ENCODE data around the gene AKNA. TPM values are rescaled to one million over a fixed set of nuclear protein-coding genes. Genes with fewer than 3 reads are reported as not detected.
"Not testable (repeated sequence)": the region's sequence is repeated elsewhere in the genome, so short reads cannot be mapped to it uniquely, and the experiment has no call there.

Gene AKNA
- polyA plus RNA-seq, 4 donors, result 3.4 to 22.0 (median 12.8) TPM

- FAIRE-seq; H3K27ac ChIP-seq (ENCODE audit: low read depth in 1 of 3, low read length in 2 of 3); H3K27me3 ChIP-seq (ENCODE audit: control insufficient read depth in 3 of 3, insufficient read depth in 3 of 3, low read length in 3 of 3); DNase-seq; H3K4me3 ChIP-seq (ENCODE audit: low read depth in 1 of 3, low read length in 3 of 3); H3K9me3 ChIP-seq (ENCODE audit: control insufficient read depth in 2 of 2, insufficient read depth in 1 of 2, low read depth in 1 of 2, low read length in 1 of 2); H3K4me1 ChIP-seq (ENCODE audit: control insufficient read depth in 3 of 3, insufficient read depth in 2 of 3, low read depth in 1 of 3, low read length in 2 of 3); H3K36me3 ChIP-seq (ENCODE audit: control insufficient read depth in 3 of 3, insufficient read depth in 2 of 3, low read depth in 1 of 3, low read length in 3 of 3): not testable (repeated sequence)
- 83 to 86% (median 86%) methylated on average over 2 to 4 of the region's 15 CpGs for WGBS, 3 donors
These were observed 64.8 kb downstream of the AKNA start, which contains the start of gene ORM1 for GRCh38 chr9:114322831-114323531. Gene ORM1, plus strand, starts transcription at chr9:114323098. Its CDS starts 36 bp downstream, at chr9:114323134.

DNA sequence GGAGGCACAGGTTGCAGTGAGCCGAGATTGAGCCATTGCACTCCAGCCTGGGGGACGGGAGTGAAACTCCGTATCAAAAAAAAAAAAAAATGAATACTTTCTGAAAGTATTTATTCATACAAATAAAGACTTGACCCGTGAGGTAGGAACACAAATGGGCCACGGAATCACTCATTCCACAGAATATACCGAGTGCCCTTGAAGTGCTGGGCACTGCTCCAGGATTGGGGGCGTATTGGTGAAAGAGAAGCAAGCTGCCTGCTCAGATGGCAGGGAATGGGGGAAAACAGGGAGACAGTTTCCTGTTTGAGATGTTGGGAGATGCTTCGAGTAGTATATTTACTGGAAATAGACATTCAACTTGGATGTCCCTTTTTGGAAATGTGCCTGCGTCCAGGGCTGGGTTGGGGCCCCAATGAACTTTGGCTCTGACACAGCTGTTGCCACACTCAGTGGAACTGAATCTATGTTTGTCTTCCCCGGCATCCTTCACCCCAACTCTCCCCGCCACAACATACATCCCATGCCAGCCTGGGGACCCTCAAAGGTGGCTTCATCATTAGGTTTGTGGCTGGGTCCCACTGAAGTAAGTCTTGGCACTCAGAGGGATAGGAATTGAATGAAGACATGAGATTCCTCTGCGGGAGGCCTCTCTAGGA is 65.5 kb downstream of the AKNA start:
- 51 to 62% (median 56%) methylated on average over 9 to 12 of the region's 12 CpGs for WGBS, 3 donors
- not testable (repeated sequence) for H3K4me3 ChIP-seq (ENCODE audit: low read depth in 1 of 3, low read length in 3 of 3); FAIRE-seq; H3K27ac ChIP-seq (ENCODE audit: low read depth in 1 of 3, low read length in 2 of 3); H3K4me1 ChIP-seq (ENCODE audit: control insufficient read depth in 3 of 3, insufficient read depth in 2 of 3, low read depth in 1 of 3, low read length in 2 of 3); DNase-seq; H3K27me3 ChIP-seq (ENCODE audit: control insufficient read depth in 3 of 3, insufficient read depth in 3 of 3, low read length in 3 of 3); H3K9me3 ChIP-seq (ENCODE audit: control insufficient read depth in 2 of 2, insufficient read depth in 1 of 2, low read depth in 1 of 2, low read length in 1 of 2); H3K36me3 ChIP-seq (ENCODE audit: control insufficient read depth in 3 of 3, insufficient read depth in 2 of 3, low read depth in 1 of 3, low read length in 3 of 3)

DNA sequence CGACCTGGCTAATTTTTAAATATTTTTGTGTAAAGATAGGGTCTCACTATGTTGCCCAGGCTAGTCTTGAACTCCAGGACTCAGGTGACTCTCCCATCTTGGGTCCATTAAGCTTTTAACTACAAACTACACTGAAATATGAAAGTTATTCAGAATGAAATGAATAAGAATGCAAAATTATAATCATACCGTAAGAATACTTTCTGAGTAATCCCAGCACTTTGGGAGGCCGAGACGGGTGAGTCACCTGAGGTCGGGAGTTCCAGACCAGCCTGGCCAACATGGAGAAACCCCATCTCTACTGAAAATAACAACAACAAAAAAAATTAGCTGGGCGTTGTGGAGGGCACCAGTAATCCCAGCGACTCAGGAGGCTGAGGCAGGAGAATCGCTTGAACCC is 66.0 kb downstream of the AKNA start:
- Histone ChIP-seq H3K27me3 (ENCODE audit: control insufficient read depth in 3 of 3, insufficient read depth in 3 of 3, low read length in 3 of 3) (no peaks in the 10 kb centered on the region), H3K36me3 (ENCODE audit: control insufficient read depth in 3 of 3, insufficient read depth in 2 of 3, low read depth in 1 of 3, low read length in 3 of 3) (no peaks in the 10 kb centered on the region), H3K4me3 (ENCODE audit: low read depth in 1 of 3, low read length in 3 of 3) (no peak overlapping the region), H3K9me3 (ENCODE audit: control insufficient read depth in 2 of 2, insufficient read depth in 1 of 2, low read depth in 1 of 2, low read length in 1 of 2) (no peaks in the 10 kb centered on the region), H3K27ac (ENCODE audit: low read depth in 1 of 3, low read length in 2 of 3) (no peak overlapping the region), H3K4me1 (ENCODE audit: control insufficient read depth in 3 of 3, insufficient read depth in 2 of 3, low read depth in 1 of 3, low read length in 2 of 3) (no peaks in the 10 kb centered on the region)
- DNase-seq (no peak), FAIRE-seq (no peak)
- whole genome bisulfite sequencing, 3 donors, result 57 to 83% (median 70%) methylated on average over 8 of the region's 8 CpGs

DNA sequence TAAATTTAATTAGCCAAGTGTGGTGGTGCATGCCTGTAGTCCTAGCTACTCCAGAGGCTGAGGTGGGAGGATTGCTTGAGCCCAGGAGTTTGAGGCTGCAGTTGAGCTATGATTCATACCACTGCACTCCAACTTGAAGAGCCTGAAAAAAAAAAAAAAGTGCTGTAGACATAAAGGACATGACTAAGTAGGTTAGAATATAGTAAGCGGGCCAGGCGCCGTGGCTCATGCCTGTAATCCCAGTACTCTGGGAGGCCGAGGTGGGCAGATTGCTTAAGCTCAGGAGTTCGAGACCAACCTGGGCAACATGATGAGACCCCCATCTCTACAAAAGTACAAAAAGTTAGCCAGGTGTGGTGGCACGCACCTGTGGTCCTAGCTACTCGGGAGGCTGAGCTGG is 67.1 kb downstream of the AKNA start:
- not testable (repeated sequence) for H3K27ac ChIP-seq (ENCODE audit: low read depth in 1 of 3, low read length in 2 of 3); H3K36me3 ChIP-seq (ENCODE audit: control insufficient read depth in 3 of 3, insufficient read depth in 2 of 3, low read depth in 1 of 3, low read length in 3 of 3); H3K9me3 ChIP-seq (ENCODE audit: control insufficient read depth in 2 of 2, insufficient read depth in 1 of 2, low read depth in 1 of 2, low read length in 1 of 2); H3K27me3 ChIP-seq (ENCODE audit: control insufficient read depth in 3 of 3, insufficient read depth in 3 of 3, low read length in 3 of 3); FAIRE-seq; H3K4me1 ChIP-seq (ENCODE audit: control insufficient read depth in 3 of 3, insufficient read depth in 2 of 3, low read depth in 1 of 3, low read length in 2 of 3); H3K4me3 ChIP-seq (ENCODE audit: low read depth in 1 of 3, low read length in 3 of 3); DNase-seq
- WGBS, 3 donors, result 86 to 94% (median 89%) methylated on average over 7 of the region's 7 CpGs

GRCh38 chr9:114319147-114319546 is 68.6 kb downstream of the AKNA start:
- FAIRE-seq, result no peak
- Histone ChIP-seq H3K9me3 (ENCODE audit: control insufficient read depth in 2 of 2, insufficient read depth in 1 of 2, low read depth in 1 of 2, low read length in 1 of 2) (no peaks in the 10 kb centered on the region), H3K36me3 (ENCODE audit: control insufficient read depth in 3 of 3, insufficient read depth in 2 of 3, low read depth in 1 of 3, low read length in 3 of 3) (no peaks in the 10 kb centered on the region), H3K4me3 (ENCODE audit: low read depth in 1 of 3, low read length in 3 of 3) (no peak overlapping the region), H3K4me1 (ENCODE audit: control insufficient read depth in 3 of 3, insufficient read depth in 2 of 3, low read depth in 1 of 3, low read length in 2 of 3) (no peaks in the 10 kb centered on the region), H3K27me3 (ENCODE audit: control insufficient read depth in 3 of 3, insufficient read depth in 3 of 3, low read length in 3 of 3) (no peaks in the 10 kb centered on the region), H3K27ac (ENCODE audit: low read depth in 1 of 3, low read length in 2 of 3) (no peak overlapping the region)
- DNase-seq, result no peak
- WGBS, 3 donors, result 53 to 76% (median 65%) methylated on average over 3 of the region's 3 CpGs

GRCh38 chr9:114318416-114318815 is 69.4 kb downstream of the AKNA start:
- no peak for FAIRE-seq

DNA sequence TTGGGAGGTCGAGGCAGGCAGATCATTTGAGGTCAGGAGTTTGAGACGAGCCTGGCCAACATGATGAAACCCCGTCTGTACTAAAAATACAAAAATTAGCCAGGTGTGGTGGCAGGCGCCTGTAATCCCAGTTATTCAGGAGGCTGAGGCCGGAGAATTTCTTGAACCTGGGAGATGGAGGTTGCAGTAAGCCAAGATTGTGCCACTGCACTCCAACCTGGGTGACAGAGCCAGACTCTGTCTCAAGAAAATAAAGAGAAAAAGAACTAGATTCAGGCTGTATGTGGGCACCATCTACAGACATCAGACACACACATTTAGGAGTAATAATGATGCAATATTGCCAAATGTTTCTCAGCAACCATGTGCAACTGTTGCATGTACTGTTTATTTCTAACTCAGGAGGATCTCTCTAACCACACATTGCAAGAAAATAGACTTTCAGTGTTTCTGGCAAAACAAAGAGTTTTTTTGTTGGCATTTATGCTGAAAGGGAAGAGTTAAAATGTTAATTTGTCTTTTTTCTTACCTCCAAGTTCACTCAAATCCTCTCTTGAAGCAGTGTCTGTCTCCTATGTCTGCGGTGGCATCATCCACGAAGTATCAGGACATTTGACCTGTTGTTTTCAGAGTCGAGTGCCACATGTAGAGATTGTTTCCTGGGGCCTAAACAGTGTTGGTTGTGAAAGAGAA is 70.0 kb downstream of the AKNA start:
- no peak for DNase-seq
- 76 to 87% (median 85%) methylated on average over 8 of the region's 8 CpGs for WGBS, 3 donors
- Histone ChIP-seq H3K27ac (ENCODE audit: low read depth in 1 of 3, low read length in 2 of 3) (no peak overlapping the region), H3K9me3 (ENCODE audit: control insufficient read depth in 2 of 2, insufficient read depth in 1 of 2, low read depth in 1 of 2, low read length in 1 of 2) (no peaks in the 10 kb centered on the region), H3K4me3 (ENCODE audit: low read depth in 1 of 3, low read length in 3 of 3) (no peak overlapping the region), H3K36me3 (ENCODE audit: control insufficient read depth in 3 of 3, insufficient read depth in 2 of 3, low read depth in 1 of 3, low read length in 3 of 3) (no peaks in the 10 kb centered on the region), H3K4me1 (ENCODE audit: control insufficient read depth in 3 of 3, insufficient read depth in 2 of 3, low read depth in 1 of 3, low read length in 2 of 3) (no peaks in the 10 kb centered on the region), H3K27me3 (ENCODE audit: control insufficient read depth in 3 of 3, insufficient read depth in 3 of 3, low read length in 3 of 3) (no peaks in the 10 kb centered on the region)
- no peak for FAIRE-seq

More at GRCh38 chr9:114318416-114318815, 69.4 kb downstream of the AKNA start:
- no peak overlapping the region for H3K4me3 ChIP-seq (ENCODE audit: low read depth in 1 of 3, low read length in 3 of 3)
- no peak for DNase-seq
- no peaks in the 10 kb centered on the region for H3K36me3 ChIP-seq (ENCODE audit: control insufficient read depth in 3 of 3, insufficient read depth in 2 of 3, low read depth in 1 of 3, low read length in 3 of 3)
- H3K27ac ChIP-seq (ENCODE audit: low read depth in 1 of 3, low read length in 2 of 3), result no peak overlapping the region
- no peaks in the 10 kb centered on the region for H3K4me1 ChIP-seq (ENCODE audit: control insufficient read depth in 3 of 3, insufficient read depth in 2 of 3, low read depth in 1 of 3, low read length in 2 of 3)
- no peaks in the 10 kb centered on the region for H3K9me3 ChIP-seq (ENCODE audit: control insufficient read depth in 2 of 2, insufficient read depth in 1 of 2, low read depth in 1 of 2, low read length in 1 of 2)
- 77 to 88% (median 83%) methylated on average over 8 of the region's 8 CpGs for WGBS, 3 donors
- H3K27me3 ChIP-seq (ENCODE audit: control insufficient read depth in 3 of 3, insufficient read depth in 3 of 3, low read length in 3 of 3), result no peaks in the 10 kb centered on the region

GRCh38 chr9:114316605-114317230 is 71.1 kb downstream of the AKNA start:
- WGBS, 3 donors, result 72 to 77% (median 76%) methylated on average over 10 of the region's 10 CpGs
- no peaks in the 10 kb centered on the region for H3K27me3 ChIP-seq (ENCODE audit: control insufficient read depth in 3 of 3, insufficient read depth in 3 of 3, low read length in 3 of 3)
- H3K4me1 ChIP-seq (ENCODE audit: control insufficient read depth in 3 of 3, insufficient read depth in 2 of 3, low read depth in 1 of 3, low read length in 2 of 3), result no peaks in the 10 kb centered on the region
- H3K4me3 ChIP-seq (ENCODE audit: low read depth in 1 of 3, low read length in 3 of 3), result no peak overlapping the region
- H3K27ac ChIP-seq (ENCODE audit: low read depth in 1 of 3, low read length in 2 of 3), result no peak overlapping the region
- FAIRE-seq (no peak), DNase-seq (no peak)
- no peaks in the 10 kb centered on the region for H3K9me3 ChIP-seq (ENCODE audit: control insufficient read depth in 2 of 2, insufficient read depth in 1 of 2, low read depth in 1 of 2, low read length in 1 of 2)
- peaks cover 0 to 5% (median 0%) of the 10 kb centered on the region in 3 donors for H3K36me3 ChIP-seq (ENCODE audit: control insufficient read depth in 3 of 3, insufficient read depth in 2 of 3, low read depth in 1 of 3, low read length in 3 of 3)
